ENCODE measurements around the gene IL17RD.

Gene IL17RD

DNA sequence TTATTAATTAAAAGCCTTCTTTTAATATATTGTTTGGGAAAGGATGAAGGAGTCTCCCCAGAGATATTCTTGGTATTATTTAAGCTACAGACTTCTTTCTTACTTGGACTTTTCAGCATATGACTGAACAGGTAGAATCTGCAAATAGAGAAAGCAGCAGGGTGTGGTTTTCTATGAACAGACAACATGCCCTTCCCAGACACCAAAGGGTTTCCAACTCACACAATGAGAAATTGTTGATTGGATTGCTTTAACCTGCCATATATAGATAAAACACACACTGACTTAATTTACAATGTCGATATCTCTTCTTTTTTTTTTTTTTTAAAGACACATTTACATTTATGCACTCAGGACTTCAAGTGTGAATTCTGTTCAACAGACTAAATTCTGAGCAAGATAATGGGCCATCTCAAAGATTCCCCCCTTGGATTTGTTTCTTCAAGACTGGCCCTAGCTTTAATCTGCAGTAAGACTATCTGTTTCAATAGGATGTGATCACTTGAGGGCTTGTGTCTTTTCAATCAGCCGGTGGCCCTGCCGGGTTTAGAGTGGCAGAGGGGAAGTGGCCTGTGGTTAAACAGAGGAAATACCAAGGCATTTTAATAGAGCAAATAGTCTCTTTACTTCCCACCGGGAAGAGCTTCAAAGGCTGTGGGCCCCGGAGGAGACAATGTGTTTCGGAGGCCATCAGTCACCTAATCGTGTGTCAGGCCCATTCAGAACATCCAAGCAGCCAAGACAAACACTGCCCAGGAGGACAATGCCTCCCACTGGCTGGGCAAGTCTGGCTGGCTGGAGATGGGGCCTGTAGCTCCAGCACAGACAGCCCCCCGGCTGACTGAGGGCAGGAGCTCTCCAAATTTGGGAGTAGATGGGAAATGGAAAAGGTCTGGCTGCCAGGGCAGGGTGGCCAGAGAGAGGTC is 6.1 kb downstream of the IL17RD start:
- no peak for FAIRE-seq

DNA sequence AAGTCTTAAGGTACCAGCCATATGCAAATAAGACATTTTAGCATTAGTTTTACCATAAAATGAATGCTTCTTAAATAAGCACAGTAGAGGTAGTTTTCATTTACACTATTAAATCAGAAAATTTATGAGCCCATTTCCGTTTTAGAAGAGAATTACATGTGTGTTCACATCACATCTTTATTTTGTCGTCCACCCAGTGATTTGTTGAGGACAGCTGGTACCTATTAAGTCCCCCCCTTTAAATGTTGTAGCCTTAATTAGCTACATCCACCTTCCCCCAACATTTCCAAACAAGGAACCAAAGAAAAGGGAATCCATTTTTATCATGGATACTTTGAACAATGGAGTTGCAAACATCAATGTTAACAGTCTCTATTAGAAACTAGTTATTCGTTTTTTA is 6.8 kb downstream of the IL17RD start:
- no peak for FAIRE-seq

DNA sequence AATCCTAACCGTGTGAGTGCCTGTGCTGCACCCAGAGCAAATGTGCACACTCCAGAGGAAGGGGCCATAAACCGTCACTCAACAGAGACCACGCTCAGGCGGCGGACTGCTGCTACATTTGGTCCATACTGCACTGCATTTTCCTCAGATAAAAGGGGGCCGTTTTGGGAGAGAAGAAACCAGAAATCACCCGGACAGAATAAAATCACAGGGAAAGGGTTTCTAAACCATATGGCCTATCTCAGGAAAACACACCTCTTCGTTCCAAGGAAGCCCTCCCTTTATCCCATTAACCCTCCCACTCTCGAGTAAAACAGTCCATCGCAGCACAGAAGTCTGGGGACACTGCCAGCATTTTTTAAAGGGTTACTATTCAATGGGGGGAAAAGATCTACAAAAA is 7.6 kb downstream of the IL17RD start:
- no peak for FAIRE-seq

DNA sequence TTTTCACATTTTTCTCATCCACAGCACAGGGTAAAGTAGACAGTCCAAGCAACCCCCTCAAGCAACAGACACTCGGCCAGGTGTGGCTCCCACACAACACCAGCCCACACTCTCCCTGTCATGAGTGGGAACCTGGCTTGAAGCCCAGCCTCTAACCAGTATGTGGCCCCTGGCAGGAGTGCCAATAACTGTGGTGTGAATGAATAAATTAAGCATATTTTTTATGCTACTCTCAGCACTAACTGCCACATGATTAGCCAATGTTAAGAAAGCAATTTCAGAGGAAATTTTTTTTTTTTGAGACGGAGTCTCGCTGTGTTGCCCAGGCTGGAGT is 9.9 kb downstream of the IL17RD start:
- no peak for FAIRE-seq

GRCh38 chr3:57154470-57155309 is 10.5 kb downstream of the IL17RD start:
- FAIRE-seq: no peak

- FAIRE-seq: no peak
Measured at GRCh38 chr3:57152151-57153143, 12.7 kb downstream of the IL17RD start.

- FAIRE-seq: no peak
Measured at GRCh38 chr3:57151749-57152148, 13.4 kb downstream of the IL17RD start.

DNA sequence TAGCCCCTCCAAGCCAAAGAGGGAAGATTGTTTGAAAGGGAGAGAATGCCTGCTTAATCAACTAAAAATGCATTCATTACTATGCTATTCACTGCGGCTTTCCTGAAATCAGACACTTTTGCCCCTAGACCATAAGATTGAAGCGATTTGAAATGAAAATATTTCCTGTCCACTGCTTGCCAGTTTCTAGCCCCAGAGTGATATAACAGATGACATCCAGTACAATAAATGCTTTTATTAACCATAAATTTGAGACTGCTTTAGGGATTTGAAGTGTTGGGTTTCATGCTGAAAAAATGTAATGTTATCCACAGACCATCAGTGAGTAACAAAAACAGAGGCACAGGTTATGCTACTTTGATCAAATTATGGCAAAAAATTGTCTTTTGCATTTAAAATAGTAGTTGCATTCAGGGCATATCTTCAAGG is 14.1 kb downstream of the IL17RD start:
- no peak for FAIRE-seq

- no peak for FAIRE-seq
Measured at GRCh38 chr3:57150113-57150581, 15.0 kb downstream of the IL17RD start.

GRCh38 chr3:57147071-57147470 is 18.1 kb downstream of the IL17RD start:
- FAIRE-seq: no peak

DNA sequence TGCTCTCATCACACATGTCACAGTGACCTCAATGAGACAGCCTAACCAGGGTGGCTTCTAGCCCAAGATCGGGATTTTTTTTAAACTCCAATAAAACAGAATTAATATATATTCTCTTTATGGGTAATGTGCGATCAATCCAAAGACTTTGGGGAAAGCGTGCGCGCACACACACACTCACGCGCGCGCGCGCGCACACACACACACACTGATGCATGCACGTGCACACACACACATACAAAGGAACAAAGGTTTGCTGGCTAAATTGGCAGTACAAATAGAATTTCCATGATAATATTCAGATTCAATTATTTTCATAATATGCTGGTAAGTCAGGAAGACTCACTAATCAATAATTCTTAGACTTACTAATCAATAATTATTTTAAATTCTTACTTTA is 19.3 kb downstream of the IL17RD start:
- FAIRE-seq: no peak

GRCh38 chr3:57144952-57145351 is 20.2 kb downstream of the IL17RD start:
- FAIRE-seq: no peak

- no peak for FAIRE-seq
Measured at GRCh38 chr3:57143886-57144459, 21.2 kb downstream of the IL17RD start.

DNA sequence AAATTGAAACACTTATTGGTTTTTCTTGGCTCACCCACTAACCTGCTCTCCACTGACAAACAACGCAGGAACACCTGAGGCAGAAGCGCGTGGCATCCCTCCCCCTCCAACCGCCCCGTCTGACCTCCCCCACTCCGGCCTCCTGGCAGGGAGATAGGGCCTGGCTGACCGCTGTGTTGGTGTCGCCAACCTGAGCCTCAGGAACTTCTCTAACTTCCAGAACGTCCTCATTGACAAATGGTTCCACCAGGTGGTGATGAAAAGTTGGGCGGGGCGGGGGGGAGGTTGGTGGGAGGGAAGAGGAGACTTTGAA is 22.8 kb downstream of the IL17RD start:
- FAIRE-seq: no peak

GRCh38 chr3:57141719-57142410 is 23.3 kb downstream of the IL17RD start:
- FAIRE-seq: no peak

GRCh38 chr3:57140894-57141293 is 24.3 kb downstream of the IL17RD start:
- FAIRE-seq: no peak

DNA sequence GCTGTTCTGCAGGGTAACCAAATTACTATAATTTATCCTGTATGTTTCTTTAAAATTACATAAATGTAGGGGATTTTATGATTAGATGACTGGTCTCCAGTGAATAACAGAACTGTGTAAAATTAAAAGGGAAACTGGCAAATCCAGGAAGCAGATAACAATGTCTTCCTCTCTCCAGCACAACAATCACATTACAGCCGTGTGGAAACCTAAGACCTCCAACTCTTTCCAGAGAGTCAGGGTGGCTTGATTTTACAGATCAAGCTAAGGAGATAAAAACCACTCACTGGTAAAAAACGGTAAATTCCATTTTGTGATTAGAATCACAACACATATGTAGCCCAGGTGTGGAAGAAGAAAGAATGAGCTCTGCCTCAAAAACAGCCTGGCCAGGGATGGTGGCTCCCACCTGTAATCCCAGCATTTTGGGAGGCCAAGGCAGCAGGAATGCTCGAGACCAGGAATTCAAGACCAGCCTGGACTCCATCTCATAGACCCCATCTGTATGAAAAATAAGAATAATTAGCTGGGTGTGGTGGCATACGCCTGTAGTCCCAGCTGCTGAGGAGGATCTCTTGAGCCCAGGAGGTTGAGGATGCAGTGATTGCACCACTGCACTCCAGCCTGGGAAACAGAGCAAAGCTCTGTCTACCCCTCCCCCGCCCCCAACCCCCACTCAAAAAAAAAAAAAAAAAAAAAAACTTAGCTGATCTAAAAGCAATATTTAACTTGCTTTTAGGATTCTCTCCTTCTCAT is 29.0 kb downstream of the IL17RD start:
- FAIRE-seq: no peak

- no peak for FAIRE-seq
Measured at GRCh38 chr3:57133157-57133556, 32.0 kb downstream of the IL17RD start.

- no peak for FAIRE-seq
Measured at GRCh38 chr3:57132674-57133073, 32.5 kb downstream of the IL17RD start.

DNA sequence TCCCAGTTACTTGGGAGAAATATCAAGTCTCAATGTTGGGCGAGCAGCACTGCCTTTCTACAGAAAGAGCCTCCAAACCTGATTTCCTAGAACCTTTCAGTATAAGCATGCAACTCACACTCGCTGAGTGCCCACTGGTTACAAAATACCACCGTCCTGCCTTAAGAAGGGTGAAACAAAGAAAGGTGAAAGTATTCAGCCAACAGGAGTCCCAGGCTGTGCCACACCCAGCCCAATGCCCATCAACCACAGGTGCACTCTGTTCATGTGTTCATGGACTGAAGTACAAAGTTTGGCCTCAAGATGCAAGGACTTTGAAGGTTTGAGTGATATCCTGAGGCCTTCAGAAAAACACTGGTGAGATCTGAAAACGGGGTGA is 34.0 kb downstream of the IL17RD start:
- FAIRE-seq: no peak

- no peak for FAIRE-seq
Measured at GRCh38 chr3:57130571-57131209, 34.5 kb downstream of the IL17RD start.
